HCT116 (cell line): ENCODE data around the gene TBRG1.

Source experiments
- CBX3 ChIP-seq: IDR thresholded peaks from 2 replicates; pipeline ENCODE4 v1.6.1; 2012; ENCODE audit warnings: low read depth
- CEBPB ChIP-seq: IDR thresholded peaks from 2 replicates; pipeline ENCODE4 v1.6.1; 2012; ENCODE audit warnings: low read depth
- EZH2 ChIP-seq: fragments of 200-600 bp; sonication (generic); IDR thresholded peaks from 2 replicates; pipeline ENCODE4 v1.6.1; 2017; ENCODE audit warnings: antibody characterized with exemption, mixed run types
- EZH2phosphoT487 ChIP-seq: fragments of 200-600 bp; IDR thresholded peaks from 2 replicates; pipeline ENCODE4 v1.6.1; 2018; ENCODE audit warnings: antibody characterized with exemption, borderline replicate concordance
- POLR2A ChIP-seq: IDR thresholded peaks from 2 replicates; pipeline ENCODE4 v1.7.0; 2011; ENCODE audit warnings: borderline replicate concordance; ENCODE audit not compliant: insufficient read depth, insufficient read length; ENCODE audit errors: extremely low read depth
- POLR2AphosphoS5 ChIP-seq: IDR thresholded peaks from 2 replicates; pipeline ENCODE4 v1.6.1; 2011; ENCODE audit warnings: mild to moderate bottlenecking, low read depth, low read length, moderate library complexity
- RAD21 ChIP-seq: IDR thresholded peaks from 2 replicates; pipeline ENCODE4 v1.6.1; 2012; ENCODE audit warnings: low read depth, mild to moderate bottlenecking
- REST ChIP-seq: IDR thresholded peaks from 2 replicates; pipeline ENCODE4 v1.6.1; 2012; ENCODE audit warnings: low read depth
- SP1 ChIP-seq: IDR thresholded peaks from 2 replicates; pipeline ENCODE4 v1.6.1; 2012; ENCODE audit warnings: low read depth
- TCF7L2 ChIP-seq: IDR thresholded peaks from 2 replicates; pipeline ENCODE4 v1.7.0; 2011; ENCODE audit warnings: borderline replicate concordance, inconsistent platforms; ENCODE audit not compliant: insufficient read depth, insufficient read length; ENCODE audit errors: extremely low read depth
- YY1 ChIP-seq: IDR thresholded peaks from 2 replicates; pipeline ENCODE4 v1.6.1; 2011; ENCODE audit warnings: low read length, low read depth, moderate library complexity, mild to moderate bottlenecking; ENCODE audit not compliant: insufficient replicate concordance; ENCODE audit errors: extremely low read depth
- ZBTB33 ChIP-seq: IDR thresholded peaks from 2 replicates; pipeline ENCODE4 v1.6.1; 2011; ENCODE audit warnings: mild to moderate bottlenecking, low read length, moderate library complexity; ENCODE audit not compliant: insufficient replicate concordance; ENCODE audit errors: extremely low read depth
- ZNF274 ChIP-seq: fragments of 200-500 bp; sonication (Bioruptor generic); IDR thresholded peaks from 2 replicates; pipeline ENCODE4 v1.6.1; 2014; ENCODE audit warnings: mild to moderate bottlenecking, low read depth, low read length, inconsistent platforms
- TF ChIP-seq, protein P1 (sequence below), 3 experiments: fragments of 200-600 bp in 1 of 3; sonication (generic) in 1 of 3; IDR thresholded peaks in 2 of 3; conservative IDR thresholded peaks in 1 of 3; 2 replicates each; pipeline ENCODE4 v1.5.1; 2012 to 2017; ENCODE audit warnings: low read depth in 2 of 3, low read length in 2 of 3, antibody characterized with exemption in 1 of 3, borderline replicate concordance in 1 of 3, control low read depth in 1 of 3, mild to moderate bottlenecking in 1 of 3, mixed read lengths in 1 of 3, mixed run types in 1 of 3, moderate library complexity in 1 of 3; ENCODE audit not compliant: insufficient read depth in 1 of 3

GRCh38 chr11:124670732-124671131 is 48.1 kb downstream of the TBRG1 start:
- TF ChIP-seq TCF7L2: no peak
- TF ChIP-seq, protein P1, sequence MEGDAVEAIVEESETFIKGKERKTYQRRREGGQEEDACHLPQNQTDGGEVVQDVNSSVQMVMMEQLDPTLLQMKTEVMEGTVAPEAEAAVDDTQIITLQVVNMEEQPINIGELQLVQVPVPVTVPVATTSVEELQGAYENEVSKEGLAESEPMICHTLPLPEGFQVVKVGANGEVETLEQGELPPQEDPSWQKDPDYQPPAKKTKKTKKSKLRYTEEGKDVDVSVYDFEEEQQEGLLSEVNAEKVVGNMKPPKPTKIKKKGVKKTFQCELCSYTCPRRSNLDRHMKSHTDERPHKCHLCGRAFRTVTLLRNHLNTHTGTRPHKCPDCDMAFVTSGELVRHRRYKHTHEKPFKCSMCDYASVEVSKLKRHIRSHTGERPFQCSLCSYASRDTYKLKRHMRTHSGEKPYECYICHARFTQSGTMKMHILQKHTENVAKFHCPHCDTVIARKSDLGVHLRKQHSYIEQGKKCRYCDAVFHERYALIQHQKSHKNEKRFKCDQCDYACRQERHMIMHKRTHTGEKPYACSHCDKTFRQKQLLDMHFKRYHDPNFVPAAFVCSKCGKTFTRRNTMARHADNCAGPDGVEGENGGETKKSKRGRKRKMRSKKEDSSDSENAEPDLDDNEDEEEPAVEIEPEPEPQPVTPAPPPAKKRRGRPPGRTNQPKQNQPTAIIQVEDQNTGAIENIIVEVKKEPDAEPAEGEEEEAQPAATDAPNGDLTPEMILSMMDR (IDR thresholded peaks at IDR 0.05 in 2 of 3, conservative IDR thresholded peaks at IDR 0.05 in 1 of 3; ENCODE audit: borderline replicate concordance in 1 of 3, insufficient read depth in 1 of 3, low read depth in 2 of 3, low read length in 2 of 3): no peak
- no peak for TF ChIP-seq REST
- no peak for TF ChIP-seq SP1
- TF ChIP-seq POLR2A: no peak
- no peak for TF ChIP-seq POLR2AphosphoS5
- no peak for TF ChIP-seq RAD21
- no peak for TF ChIP-seq EZH2
- TF ChIP-seq CBX3: no peak
- no peak for TF ChIP-seq YY1
- no peak for TF ChIP-seq ZBTB33
- TF ChIP-seq ZNF274: no peak
- no peak for TF ChIP-seq EZH2phosphoT487
- TF ChIP-seq CEBPB: no peak
